HFF-Myc (cell line): ENCODE data around the gene GPR68.

Experiments used
- DNase-seq: peaks from one replicate; pipeline ENCODE4 v3.0.0-alpha.2; 2011; ENCODE audit warnings: low read depth; ENCODE audit errors: extremely low read depth
- H3K4me3 ChIP-seq: replicated peaks from 2 replicates; pipeline ENCODE4 v1.5.1; 2011; ENCODE audit warnings: low read depth, mild to moderate bottlenecking, control low read depth, low read length
- CTCF ChIP-seq: IDR thresholded peaks from 2 replicates; pipeline ENCODE4 v1.5.1; 2012; ENCODE audit warnings: mild to moderate bottlenecking, low read depth, low read length, control low read depth; ENCODE audit errors: missing control alignments

GPR68 gene

GRCh38 chr14:91221270-91221669 is 23.2 kb downstream of the GPR68 start:
- H3K4me3 ChIP-seq = no peak overlapping the region
- no peak for DNase-seq
- TF ChIP-seq CTCF = no peak

GRCh38 chr14:91220581-91221000 is 23.9 kb downstream of the GPR68 start:
- no peak for DNase-seq

GRCh38 chr14:91219517-91220389 is 24.8 kb downstream of the GPR68 start:
- DNase-seq = no peak
- H3K4me3 ChIP-seq = no peak overlapping the region
- no peak for TF ChIP-seq CTCF

More at GRCh38 chr14:91220581-91221000, 23.9 kb downstream of the GPR68 start:
- no peak overlapping the region for H3K4me3 ChIP-seq
- no peak for TF ChIP-seq CTCF

- no peak overlapping the region for H3K4me3 ChIP-seq
- DNase-seq = no peak
- TF ChIP-seq CTCF = no peak
Measured at GRCh38 chr14:91218014-91218413, 26.5 kb downstream of the GPR68 start.

GRCh38 chr14:91216731-91217226 is 27.7 kb downstream of the GPR68 start:
- DNase-seq = no peak

GRCh38 chr14:91215381-91215780 is 29.1 kb downstream of the GPR68 start:
- DNase-seq = no peak
- no peak for TF ChIP-seq CTCF
- no peak overlapping the region for H3K4me3 ChIP-seq

More at GRCh38 chr14:91216731-91217226, 27.7 kb downstream of the GPR68 start:
- no peak overlapping the region for H3K4me3 ChIP-seq
- no peak for TF ChIP-seq CTCF
